Measurements from ENCODE around the gene RPL7A.

RPL7A gene

GRCh38 chr9:133355881-133356357 is 7.9 kb downstream of the RPL7A start:
- Histone ChIP-seq H3K18ac (ENCODE audit: low read depth in 1 of 2, low read length in 2 of 2) (no peak overlapping the region), H2BK12ac (ENCODE audit: low read length in 2 of 2) (no peak overlapping the region), H4K91ac (ENCODE audit: low read length) (no peak overlapping the region), H3K27ac (ENCODE audit: low read length, poor library complexity, severe bottlenecking) (peak overlapping the region; percentile 6), H2AFZ (ENCODE audit: low read depth, low read length) (no peak overlapping the region), H3K79me1 (replicated peaks; ENCODE audit: low read length, poor library complexity, severe bottlenecking) (peaks cover 39% of the 10 kb centered on the region), H2BK5ac (ENCODE audit: low read depth, low read length, poor library complexity, severe bottlenecking) (no peak overlapping the region), H3K4me2 (ENCODE audit: low read length, poor library complexity, severe bottlenecking) (peak overlapping the region; percentile 69), H3K14ac (ENCODE audit: low read length in 2 of 2) (no peak overlapping the region), H3K9ac (ENCODE audit: low read length) (peak overlapping the region; percentile 100), H2BK15ac (ENCODE audit: low read depth, poor library complexity, severe bottlenecking) (no peak overlapping the region), H3K4ac (ENCODE audit: low read depth in 1 of 2, low read length in 2 of 2) (peak overlapping the region; percentile 41 to 49), H3K23ac (ENCODE audit: low read length in 2 of 2) (peak overlapping the region in 1 of 2 experiments; percentile 92), H2BK120ac (ENCODE audit: low read depth, low read length) (no peak overlapping the region), H3K36me3 (ENCODE audit: control insufficient read depth in 1 of 2, insufficient read depth in 2 of 2, low read depth in 1 of 2, low read length in 2 of 2) (peaks cover 57 to 73% of the 10 kb centered on the region in 2 experiments), H3K9me3 (ENCODE audit: control insufficient read depth, low read length) (no peaks in the 10 kb centered on the region), H3K27me3 (ENCODE audit: control insufficient read depth in 1 of 2, insufficient read depth in 1 of 2, low read length in 2 of 2) (no peaks in the 10 kb centered on the region), H3K4me1 (ENCODE audit: control insufficient read depth, insufficient read depth, low read depth, low read length) (peaks cover 24% of the 10 kb centered on the region), H3K4me3 (ENCODE audit: insufficient read depth in 1 of 2, low read depth in 1 of 2, low read length in 2 of 2) (peak overlapping the region; percentile 91 to 96), H2AK5ac (ENCODE audit: low read length, severe bottlenecking) (no peak overlapping the region), H4K8ac (ENCODE audit: low read length) (peak overlapping the region; percentile 53)
- 3% methylated on average over 19 of the region's 31 CpGs for WGBS
- DNase-seq, result peak; percentile 48

GRCh38 chr9:133356391-133357091 is 8.5 kb downstream of the RPL7A start, which contains the start of the genes SURF1 and SURF2:
Gene SURF1, minus strand, starts transcription at chr9:133356487. Its CDS starts 34 bp downstream, at chr9:133356453.
Gene SURF2, plus strand, starts transcription at chr9:133356550. Its CDS starts 43 bp downstream, at chr9:133356593.
- H3K79me1 ChIP-seq (replicated peaks; ENCODE audit: low read length, poor library complexity, severe bottlenecking), result peaks cover 44% of the 10 kb centered on the region
- under 1% methylated on average over 65 of the region's 78 CpGs for WGBS

GRCh38 chr9:133357656-133358055 is 9.6 kb downstream of the RPL7A start:
- peaks cover 28% of the 10 kb centered on the region for H3K4me1 ChIP-seq (ENCODE audit: control insufficient read depth, insufficient read depth, low read depth, low read length)
- no peak overlapping the region for H2BK120ac ChIP-seq (ENCODE audit: low read depth, low read length)
- H3K9me3 ChIP-seq (ENCODE audit: control insufficient read depth, low read length), result no peaks in the 10 kb centered on the region
- H3K23ac ChIP-seq (ENCODE audit: low read length in 2 of 2), result no peak overlapping the region
- H3K9ac ChIP-seq (ENCODE audit: low read length), result peak overlapping the region; percentile 82
- H3K36me3 ChIP-seq (ENCODE audit: control insufficient read depth in 1 of 2, insufficient read depth in 2 of 2, low read depth in 1 of 2, low read length in 2 of 2), result peaks cover 57 to 73% of the 10 kb centered on the region in 2 experiments
- WGBS, result 90% methylated on average over 14 of the region's 14 CpGs
- no peak overlapping the region for H2BK12ac ChIP-seq (ENCODE audit: low read length in 2 of 2)
- H3K14ac ChIP-seq (ENCODE audit: low read length in 2 of 2), result no peak overlapping the region
- no peak overlapping the region for H3K18ac ChIP-seq (ENCODE audit: low read depth in 1 of 2, low read length in 2 of 2)
- H4K91ac ChIP-seq (ENCODE audit: low read length), result no peak overlapping the region
- no peak overlapping the region for H2BK5ac ChIP-seq (ENCODE audit: low read depth, low read length, poor library complexity, severe bottlenecking)
- no peaks in the 10 kb centered on the region for H3K27me3 ChIP-seq (ENCODE audit: control insufficient read depth in 1 of 2, insufficient read depth in 1 of 2, low read length in 2 of 2)
- no peak overlapping the region for H2AFZ ChIP-seq (ENCODE audit: low read depth, low read length)
- H2BK15ac ChIP-seq (ENCODE audit: low read depth, poor library complexity, severe bottlenecking), result no peak overlapping the region
- H3K27ac ChIP-seq (ENCODE audit: low read length, poor library complexity, severe bottlenecking), result no peak overlapping the region
- H3K4me3 ChIP-seq (ENCODE audit: insufficient read depth in 1 of 2, low read depth in 1 of 2, low read length in 2 of 2), result peak overlapping the region in 1 of 2 experiments; percentile 83
- H3K79me1 ChIP-seq (replicated peaks; ENCODE audit: low read length, poor library complexity, severe bottlenecking), result peaks cover 50% of the 10 kb centered on the region
- no peak overlapping the region for H3K4ac ChIP-seq (ENCODE audit: low read depth in 1 of 2, low read length in 2 of 2)
- no peak overlapping the region for H4K8ac ChIP-seq (ENCODE audit: low read length)
- DNase-seq, result no peak
- H2AK5ac ChIP-seq (ENCODE audit: low read length, severe bottlenecking), result no peak overlapping the region
- H3K4me2 ChIP-seq (ENCODE audit: low read length, poor library complexity, severe bottlenecking), result no peak overlapping the region

More at GRCh38 chr9:133356391-133357091, 8.5 kb downstream of the RPL7A start, which contains the start of the genes SURF1 and SURF2:
- H2AK5ac ChIP-seq (ENCODE audit: low read length, severe bottlenecking), result no peak within 1 kb of the TSS
- H3K4me3 ChIP-seq (ENCODE audit: insufficient read depth in 1 of 2, low read depth in 1 of 2, low read length in 2 of 2), result peak within 1 kb of the TSS; percentile 91 to 96
- peak within 1 kb of the TSS in 1 of 2 experiments; percentile 90 for H3K18ac ChIP-seq (ENCODE audit: low read depth in 1 of 2, low read length in 2 of 2)
- peak within 1 kb of the TSS in 1 of 2 experiments; percentile 92 for H3K23ac ChIP-seq (ENCODE audit: low read length in 2 of 2)
- peak within 1 kb of the TSS in 1 of 2 experiments; percentile 73 for H3K14ac ChIP-seq (ENCODE audit: low read length in 2 of 2)
- peak within 1 kb of the TSS; percentile 100 for H3K9ac ChIP-seq (ENCODE audit: low read length)
- no peaks in the 10 kb centered on the region for H3K27me3 ChIP-seq (ENCODE audit: control insufficient read depth in 1 of 2, insufficient read depth in 1 of 2, low read length in 2 of 2)
- peaks cover 57 to 73% of the 10 kb centered on the region in 2 experiments for H3K36me3 ChIP-seq (ENCODE audit: control insufficient read depth in 1 of 2, insufficient read depth in 2 of 2, low read depth in 1 of 2, low read length in 2 of 2)
- H2BK15ac ChIP-seq (ENCODE audit: low read depth, poor library complexity, severe bottlenecking), result no peak within 1 kb of the TSS
- peak within 1 kb of the TSS; percentile 53 for H4K8ac ChIP-seq (ENCODE audit: low read length)
- peak within 1 kb of the TSS; percentile 29 for H2AFZ ChIP-seq (ENCODE audit: low read depth, low read length)
- peak within 1 kb of the TSS; percentile 49 to 62 for H3K4ac ChIP-seq (ENCODE audit: low read depth in 1 of 2, low read length in 2 of 2)
- peak; percentile 82 for DNase-seq
- peaks cover 24% of the 10 kb centered on the region for H3K4me1 ChIP-seq (ENCODE audit: control insufficient read depth, insufficient read depth, low read depth, low read length)
- H3K4me2 ChIP-seq (ENCODE audit: low read length, poor library complexity, severe bottlenecking), result peak within 1 kb of the TSS; percentile 91
- H4K91ac ChIP-seq (ENCODE audit: low read length), result peak within 1 kb of the TSS; percentile 6
- H2BK5ac ChIP-seq (ENCODE audit: low read depth, low read length, poor library complexity, severe bottlenecking), result no peak within 1 kb of the TSS
- H2BK120ac ChIP-seq (ENCODE audit: low read depth, low read length), result no peak within 1 kb of the TSS
- no peak within 1 kb of the TSS for H2BK12ac ChIP-seq (ENCODE audit: low read length in 2 of 2)
- no peaks in the 10 kb centered on the region for H3K9me3 ChIP-seq (ENCODE audit: control insufficient read depth, low read length)
- peak within 1 kb of the TSS; percentile 6 for H3K27ac ChIP-seq (ENCODE audit: low read length, poor library complexity, severe bottlenecking)

Data from mesenchymal stem cell (in vitro differentiated cells and primary cell).